Esophagus (tissue), 2 donors: ENCODE data around the gene PDE10A. TPM values are rescaled to one million over a fixed set of nuclear protein-coding genes. Genes with fewer than 3 reads are reported as not detected.
"Not testable (repeated sequence)": the region's sequence is repeated elsewhere in the genome, so short reads cannot be mapped to it uniquely, and the experiment has no call there.

Source experiments
- H3K27ac ChIP-seq, 2 donors: one replicate each; pipeline ENCODE4 v1.5.1; 2013; ENCODE audit warnings: low read depth in 2 of 2, mild to moderate bottlenecking in 2 of 2, inconsistent platforms in 1 of 2, low read length in 1 of 2, moderate library complexity in 1 of 2
- H3K27me3 ChIP-seq, 2 donors: one replicate each; pipeline ENCODE4 v1.6.1; 2013; ENCODE audit warnings: low read length in 2 of 2, control low read depth in 1 of 2, mild to moderate bottlenecking in 1 of 2; ENCODE audit not compliant: insufficient read depth in 2 of 2, control insufficient read depth in 1 of 2
- H3K36me3 ChIP-seq, 2 donors: one replicate each; pipeline ENCODE4 v1.6.1; 2013; ENCODE audit warnings: low read length in 1 of 2; ENCODE audit not compliant: control insufficient read depth in 2 of 2, insufficient read depth in 2 of 2
- H3K4me1 ChIP-seq, 2 donors: one replicate each; pipeline ENCODE4 v1.6.1; 2013; ENCODE audit warnings: low read length in 1 of 2; ENCODE audit not compliant: control insufficient read depth in 2 of 2, insufficient read depth in 2 of 2
- H3K4me3 ChIP-seq, 2 donors: one replicate each; pipeline ENCODE4 v1.5.1; 2013; ENCODE audit warnings: low read length in 2 of 2, mild to moderate bottlenecking in 2 of 2, low read depth in 1 of 2, moderate library complexity in 1 of 2
- H3K9me3 ChIP-seq, 2 donors: one replicate each; pipeline ENCODE4 v1.6.1; 2013; ENCODE audit warnings: mild to moderate bottlenecking in 2 of 2, low read depth in 1 of 2, low read length in 1 of 2, moderate library complexity in 1 of 2; ENCODE audit not compliant: control insufficient read depth in 2 of 2, insufficient read depth in 1 of 2
- WGBS, 2 donors: extraction: QIAGEN DNeasy Blood & Tissue Kit; methylation state at CpG; one replicate each; pipeline ENCODE4 v1.1.7; 2013; 5-methylcytosine and 5-hydroxymethylcytosine counted together
- polyA plus RNA-seq, 2 donors: library from polyadenylated mRNA; stranded (reverse); fragments of 200-250 nt; gene quantifications; one replicate each; pipeline ENCODE4 v1.2.3, GENCODE V29; 2013
- donor health status: healthy with polysubstance abuse.
- donor health status: Bipolar disorder and iron deficiency.

The PDE10A gene
- polyA plus RNA-seq, 2 donors = 0.21 to 0.28 TPM

DNA sequence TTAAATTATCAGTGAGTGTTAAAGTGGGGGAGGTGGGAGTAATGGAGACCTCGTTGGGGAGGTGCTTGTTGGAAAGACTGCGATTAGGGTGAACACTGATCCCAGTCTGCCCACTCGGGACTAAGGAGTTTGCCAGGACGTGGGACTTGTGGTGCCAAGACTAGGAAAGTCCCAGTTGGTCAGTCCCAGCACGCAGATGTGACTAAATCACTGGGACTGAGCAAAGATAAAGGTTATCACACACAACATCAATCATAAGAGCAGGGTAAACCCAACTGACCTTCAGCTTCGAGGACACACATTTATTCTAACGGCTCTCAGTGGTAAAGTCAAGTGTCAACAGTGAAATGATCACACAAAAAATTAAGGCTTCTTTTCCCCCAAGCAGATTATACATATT, 45.5 kb downstream of the PDE10A start:
- Histone ChIP-seq H3K9me3 (no peaks in the 10 kb centered on the region), H3K4me1 (no peaks in the 10 kb centered on the region), H3K36me3 (no peaks in the 10 kb centered on the region), H3K4me3 (no peak overlapping the region), H3K27ac (no peak overlapping the region), H3K27me3 (no peaks in the 10 kb centered on the region)
- 69 to 77% methylated on average over 7 of the region's 7 CpGs for WGBS, 2 donors

GRCh38 chr6:165616116-165616515, 46.9 kb downstream of the PDE10A start:
- H3K36me3 ChIP-seq = no peaks in the 10 kb centered on the region
- no peak overlapping the region for H3K4me3 ChIP-seq
- no peaks in the 10 kb centered on the region for H3K4me1 ChIP-seq
- no peaks in the 10 kb centered on the region for H3K27me3 ChIP-seq
- WGBS, 2 donors = 60 to 62% methylated on average over 9 of the region's 9 CpGs
- H3K27ac ChIP-seq = no peak overlapping the region
- no peaks in the 10 kb centered on the region for H3K9me3 ChIP-seq

DNA sequence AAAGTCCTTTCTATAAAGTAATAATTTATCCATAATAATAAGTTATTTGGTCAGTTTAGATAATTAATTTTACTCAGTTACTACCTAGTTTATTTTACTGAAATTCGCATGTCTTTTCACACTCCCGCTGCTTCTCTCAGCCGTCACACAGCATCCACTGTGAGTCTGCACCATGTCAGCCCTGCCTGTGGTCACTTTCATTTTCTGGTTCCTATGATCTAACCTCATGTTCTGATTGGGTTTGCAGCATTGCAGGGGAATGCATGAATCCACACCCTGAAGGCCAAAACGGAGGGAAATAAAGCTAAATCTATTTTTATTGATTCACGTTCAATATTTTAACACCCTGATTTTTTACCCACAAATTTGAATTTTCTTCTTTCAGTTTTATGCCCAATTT, 47.4 kb downstream of the PDE10A start:
- H3K9me3 ChIP-seq = no peaks in the 10 kb centered on the region
- H3K36me3 ChIP-seq = no peaks in the 10 kb centered on the region
- no peaks in the 10 kb centered on the region for H3K4me1 ChIP-seq
- no peak overlapping the region for H3K4me3 ChIP-seq
- no peaks in the 10 kb centered on the region for H3K27me3 ChIP-seq
- 65 to 71% methylated on average over 5 of the region's 5 CpGs for WGBS, 2 donors
- H3K27ac ChIP-seq = no peak overlapping the region

GRCh38 chr6:165611294-165611693, 51.7 kb downstream of the PDE10A start:
- no peaks in the 10 kb centered on the region for H3K36me3 ChIP-seq
- no peak overlapping the region for H3K27ac ChIP-seq
- no peaks in the 10 kb centered on the region for H3K27me3 ChIP-seq
- no peaks in the 10 kb centered on the region for H3K9me3 ChIP-seq
- H3K4me1 ChIP-seq = no peaks in the 10 kb centered on the region
- H3K4me3 ChIP-seq = no peak overlapping the region
- WGBS, 2 donors = 65 to 66% methylated on average over 3 of the region's 3 CpGs

DNA sequence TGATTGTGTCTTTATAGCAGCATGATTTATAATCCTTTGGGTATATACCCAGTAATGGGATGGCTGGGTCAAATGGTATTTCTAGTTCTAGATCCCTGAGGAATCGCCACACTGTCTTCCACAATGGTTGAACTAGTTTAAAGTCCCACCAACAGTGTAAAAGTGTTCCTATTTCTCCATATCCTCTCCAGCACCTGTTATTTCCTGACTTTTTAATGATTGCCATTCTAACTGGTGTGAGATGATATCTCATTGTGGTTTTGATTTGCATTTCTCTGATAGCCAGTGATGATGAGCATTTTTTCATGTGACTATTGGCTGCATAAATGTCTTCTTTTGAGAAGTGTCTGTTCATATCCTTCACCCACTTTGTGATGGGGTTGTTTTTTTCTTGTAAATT, 54.5 kb downstream of the PDE10A start:
- H3K4me1 ChIP-seq, H3K36me3 ChIP-seq, H3K27me3 ChIP-seq, H3K27ac ChIP-seq, H3K4me3 ChIP-seq, H3K9me3 ChIP-seq: not testable (repeated sequence)
- WGBS, 2 donors = 77 to 88% methylated on average over 1 of the region's 1 CpG

- H3K9me3 ChIP-seq = peaks cover 0 to 2% of the 10 kb centered on the region in 2 donors
- no peaks in the 10 kb centered on the region for H3K27me3 ChIP-seq
- no peaks in the 10 kb centered on the region for H3K4me1 ChIP-seq
- WGBS, 2 donors = 85 to 96% methylated on average over 3 of the region's 3 CpGs
- no peak overlapping the region for H3K4me3 ChIP-seq
- H3K27ac ChIP-seq = no peak overlapping the region
- H3K36me3 ChIP-seq = no peaks in the 10 kb centered on the region
These were observed 56.4 kb downstream of the PDE10A start for GRCh38 chr6:165606740-165607008.

DNA sequence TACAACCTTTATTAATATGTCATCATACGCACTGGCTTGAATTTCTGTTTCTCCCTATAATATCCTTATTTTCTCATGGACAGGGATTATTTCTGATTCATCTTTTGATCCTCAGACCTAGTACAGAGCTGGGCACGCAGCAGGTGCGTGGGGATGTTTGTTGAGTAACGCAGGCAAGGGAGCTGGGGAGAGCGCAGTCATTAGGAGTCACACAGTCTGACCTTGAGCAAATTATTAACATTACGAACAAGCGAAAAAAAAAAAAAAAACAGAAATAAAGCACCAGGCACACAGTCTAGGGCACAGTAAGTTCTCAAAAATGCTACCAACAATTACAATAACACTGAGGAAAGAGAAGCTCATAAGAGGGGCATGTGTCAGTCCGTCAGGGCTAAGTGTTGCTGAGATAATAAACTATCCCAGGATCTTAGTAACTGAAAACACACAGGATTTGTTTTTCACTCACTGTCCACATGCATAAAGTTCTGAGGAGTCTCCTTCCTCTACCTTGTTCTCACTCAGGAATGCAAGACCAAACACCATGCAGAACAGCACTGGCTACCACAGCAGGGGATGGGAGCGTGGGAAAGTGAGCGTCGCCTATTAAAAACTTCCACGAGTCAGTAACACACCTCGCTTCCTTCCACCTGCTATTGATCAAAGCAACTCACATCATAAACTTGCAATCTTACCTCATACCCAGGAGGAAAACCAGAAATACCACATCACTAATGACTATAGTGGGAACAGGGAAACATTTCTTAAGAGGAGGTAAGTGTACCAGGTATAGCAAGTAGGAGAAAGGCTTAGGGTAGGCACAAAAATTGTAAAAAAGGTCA, 56.9 kb downstream of the PDE10A start:
- Histone ChIP-seq H3K27ac (no peak overlapping the region), H3K9me3 (peaks cover 0 to 2% of the 10 kb centered on the region in 2 donors), H3K4me1 (no peaks in the 10 kb centered on the region), H3K27me3 (no peaks in the 10 kb centered on the region), H3K36me3 (no peaks in the 10 kb centered on the region), H3K4me3 (no peak overlapping the region)
- 65 to 84% methylated on average over 13 of the region's 13 CpGs for WGBS, 2 donors

GRCh38 chr6:165605182-165605875, 57.7 kb downstream of the PDE10A start:
- Histone ChIP-seq H3K36me3 (no peaks in the 10 kb centered on the region), H3K4me3 (no peak overlapping the region), H3K27ac (no peak overlapping the region), H3K27me3 (no peaks in the 10 kb centered on the region), H3K4me1 (no peaks in the 10 kb centered on the region), H3K9me3 (peaks cover 0 to 2% of the 10 kb centered on the region in 2 donors)
- 77 to 83% methylated on average over 10 of the region's 10 CpGs for WGBS, 2 donors

DNA sequence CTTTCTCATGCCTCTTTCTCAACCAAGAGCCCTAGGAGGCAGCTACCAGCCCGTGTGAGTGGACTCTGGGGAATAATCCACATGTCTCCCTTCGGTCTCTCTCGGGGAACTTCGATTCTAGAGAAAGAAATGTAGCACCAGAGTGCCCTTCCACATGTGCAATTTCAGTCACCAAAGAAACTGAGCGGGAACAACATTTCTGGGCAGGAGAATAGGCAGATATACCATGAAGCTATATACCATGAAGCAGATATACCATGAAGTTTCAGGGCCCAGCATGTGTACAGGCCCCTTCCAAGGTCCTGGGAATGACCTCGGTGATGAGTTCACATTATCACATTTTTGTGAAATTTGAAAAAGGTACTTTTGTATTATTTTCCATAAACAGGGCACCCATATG, 60.8 kb downstream of the PDE10A start:
- 90 to 95% methylated on average over 6 of the region's 6 CpGs for WGBS, 2 donors

DNA sequence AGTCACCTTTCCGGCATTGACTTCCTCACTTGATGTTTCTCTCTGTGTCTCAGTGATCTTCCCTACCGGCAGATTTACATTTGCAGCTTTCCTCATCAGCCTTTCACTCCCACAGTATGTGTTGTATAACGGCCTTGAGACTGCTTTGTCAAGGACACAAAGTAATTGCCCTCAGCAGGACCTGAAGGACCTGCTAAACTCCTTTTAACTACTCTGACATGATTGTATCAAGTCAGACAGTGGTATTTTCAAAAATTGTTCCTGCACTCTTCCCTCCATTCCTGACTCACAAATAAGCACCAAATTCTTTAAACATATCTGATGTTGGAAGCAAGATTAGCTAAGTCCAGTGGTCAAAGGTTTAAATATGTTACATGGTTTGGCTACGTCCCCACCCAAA, 62.4 kb downstream of the PDE10A start:
- no peak overlapping the region for H3K27ac ChIP-seq
- H3K27me3 ChIP-seq = peaks cover 0 to 2% of the 10 kb centered on the region in 2 donors
- H3K4me3 ChIP-seq = no peak overlapping the region
- WGBS, 2 donors = 64 to 70% methylated on average over 4 of the region's 4 CpGs
- peaks cover 0 to 3% of the 10 kb centered on the region in 2 donors for H3K4me1 ChIP-seq
- no peaks in the 10 kb centered on the region for H3K36me3 ChIP-seq
- peaks cover 0 to 2% of the 10 kb centered on the region in 2 donors for H3K9me3 ChIP-seq

More for the DNA sequence above, 60.8 kb downstream of the PDE10A start:
- Histone ChIP-seq H3K27me3 (peaks cover 0 to 2% of the 10 kb centered on the region in 2 donors), H3K27ac (no peak overlapping the region), H3K36me3 (no peaks in the 10 kb centered on the region), H3K4me1 (peaks cover 0 to 3% of the 10 kb centered on the region in 2 donors), H3K9me3 (peaks cover 0 to 2% of the 10 kb centered on the region in 2 donors), H3K4me3 (no peak overlapping the region)
